GM12878 (cell line): Measurements from ENCODE around the gene SETD6. TPM values are rescaled to one million over a fixed set of nuclear protein-coding genes. Genes with fewer than 3 reads are reported as not detected.

Experiments
- ASH2L ChIP-seq: fragments of 300-600, 200-600 bp; sonication (generic); IDR thresholded peaks from 2 replicates; pipeline ENCODE4 v1.6.1; 2017; ENCODE audit warnings: low read depth, mild to moderate bottlenecking, borderline replicate concordance
- FOS ChIP-seq: IDR thresholded peaks from 3 replicates; pipeline ENCODE4 v1.6.1; 2011; ENCODE audit warnings: borderline replicate concordance; ENCODE audit not compliant: insufficient read length; ENCODE audit errors: extremely low read depth
- FOXM1 ChIP-seq: IDR thresholded peaks from 2 replicates; pipeline ENCODE4 v1.6.1; 2012; ENCODE audit warnings: low read depth, mild to moderate bottlenecking, inconsistent platforms, low read length, moderate library complexity
- JUNB ChIP-seq: IDR thresholded peaks from 2 replicates; pipeline ENCODE4 v1.6.1; 2016; ENCODE audit warnings: antibody characterized with exemption, mild to moderate bottlenecking
- MYC ChIP-seq: IDR thresholded peaks from 2 replicates; pipeline ENCODE4 v1.6.1; 2011; ENCODE audit warnings: mild to moderate bottlenecking, low read length, moderate library complexity, inconsistent platforms; ENCODE audit not compliant: insufficient read depth, insufficient replicate concordance, insufficient read length, severe bottlenecking
- NR2F1 ChIP-seq: fragments of 450-650 bp; conservative IDR thresholded peaks from 2 replicates; pipeline ENCODE4 v1.6.1; 2017; ENCODE audit warnings: mild to moderate bottlenecking
- PAX8 ChIP-seq: fragments of 450-650 bp; IDR thresholded peaks from 2 replicates; pipeline ENCODE4 v1.6.1; 2017; ENCODE audit warnings: mild to moderate bottlenecking, moderate library complexity
- POLR2AphosphoS2 ChIP-seq: IDR thresholded peaks from 2 replicates; pipeline ENCODE4 v1.6.1; 2011; ENCODE audit warnings: low read depth, mild to moderate bottlenecking, low read length, improper control_type of control experiment, moderate library complexity
- RBBP5 ChIP-seq: fragments of 200-600 bp; sonication (generic); conservative IDR thresholded peaks from 2 replicates; pipeline ENCODE4 v1.6.1; 2016
- RUNX3 ChIP-seq: IDR thresholded peaks from 2 replicates; pipeline ENCODE4 v1.6.1; 2012; ENCODE audit warnings: low read length, inconsistent platforms
- SIX5 ChIP-seq: IDR thresholded peaks from 2 replicates; pipeline ENCODE4 v1.6.1; 2011; ENCODE audit warnings: mild to moderate bottlenecking, low read depth, low read length, moderate library complexity; ENCODE audit not compliant: severe bottlenecking
- SREBF1 ChIP-seq: IDR thresholded peaks from 2 replicates; pipeline ENCODE4 v1.6.1; 2012; ENCODE audit warnings: mild to moderate bottlenecking, low read length
- TCF12 ChIP-seq: IDR thresholded peaks from 2 replicates; pipeline ENCODE4 v1.6.1; 2011; ENCODE audit warnings: low read depth, mild to moderate bottlenecking, low read length
- ZBED1 ChIP-seq: IDR thresholded peaks from 2 replicates; pipeline ENCODE4 v1.6.1; 2016; ENCODE audit warnings: borderline replicate concordance
- ZNF217 ChIP-seq: fragments of 450-650 bp; IDR thresholded peaks from 2 replicates; pipeline ENCODE4 v1.6.1; 2017; ENCODE audit warnings: antibody characterized with exemption, mild to moderate bottlenecking
- polyA plus RNA-seq, 11 experiments: library from polyadenylated mRNA; depleted of rRNA in 4 of 11; unstranded in 6 of 11; stranded (reverse) in 5 of 11; fragments of >200 nt; fragmentation: Nextera tagmentation in 4 of 11; fragmentation: Illumina TruSeq in 1 of 11; extraction: Ambion mirVana in 4 of 11; extraction: Trizol in 1 of 11; gene quantifications; 1 replicate in 1 of 11; 2 replicates in 10 of 11; pipeline versions ENCODE4 v1.2.1 to v1.2.3, GENCODE V29; 2011 to 2016; ENCODE audit warnings: inconsistent platforms in 2 of 11, missing spikeins in 2 of 11, low read depth in 1 of 11
- total RNA-seq, 4 experiments: library from RNA; depleted of rRNA in 3 of 4; stranded (reverse); fragments of >200 nt in 3 of 4; fragmentation: Illumina TruSeq in 1 of 4; extraction: Trizol in 1 of 4; gene quantifications; 2 replicates each; pipeline versions ENCODE4 v1.2.1 to v1.2.3, GENCODE V29; 2013 to 2021
- TF ChIP-seq, protein P1 (sequence below): fragments of 150-350 bp; IDR thresholded peaks from 2 replicates; pipeline ENCODE4 v1.6.1; 2016; ENCODE audit warnings: low read depth, low read length
- TF ChIP-seq, protein P2 (sequence below): fragments of 150-350 bp; IDR thresholded peaks from 2 replicates; pipeline ENCODE4 v1.6.1; 2014; ENCODE audit warnings: mild to moderate bottlenecking, low read depth, low read length
- TF ChIP-seq, protein P3 (sequence below): fragments of 450-650 bp; formaldehyde crosslinking; IDR thresholded peaks from 2 replicates; pipeline ENCODE4 v1.4.0; 2020; ENCODE audit warnings: mild to moderate bottlenecking, moderate library complexity
- TF ChIP-seq, protein P4 (sequence below): fragments of 450-650 bp; formaldehyde crosslinking; IDR thresholded peaks from 2 replicates; pipeline ENCODE4 v1.5.0; 2022; ENCODE audit warnings: mild to moderate bottlenecking, missing genetic modification characterization

Gene SETD6
- total and polyA plus RNA-seq, 10 of the 15 experiments (the other 5 are each of a cell fraction or from before 2014, with no cell fraction given) = 8.2 to 23.8 (median 16.2) TPM

DNA sequence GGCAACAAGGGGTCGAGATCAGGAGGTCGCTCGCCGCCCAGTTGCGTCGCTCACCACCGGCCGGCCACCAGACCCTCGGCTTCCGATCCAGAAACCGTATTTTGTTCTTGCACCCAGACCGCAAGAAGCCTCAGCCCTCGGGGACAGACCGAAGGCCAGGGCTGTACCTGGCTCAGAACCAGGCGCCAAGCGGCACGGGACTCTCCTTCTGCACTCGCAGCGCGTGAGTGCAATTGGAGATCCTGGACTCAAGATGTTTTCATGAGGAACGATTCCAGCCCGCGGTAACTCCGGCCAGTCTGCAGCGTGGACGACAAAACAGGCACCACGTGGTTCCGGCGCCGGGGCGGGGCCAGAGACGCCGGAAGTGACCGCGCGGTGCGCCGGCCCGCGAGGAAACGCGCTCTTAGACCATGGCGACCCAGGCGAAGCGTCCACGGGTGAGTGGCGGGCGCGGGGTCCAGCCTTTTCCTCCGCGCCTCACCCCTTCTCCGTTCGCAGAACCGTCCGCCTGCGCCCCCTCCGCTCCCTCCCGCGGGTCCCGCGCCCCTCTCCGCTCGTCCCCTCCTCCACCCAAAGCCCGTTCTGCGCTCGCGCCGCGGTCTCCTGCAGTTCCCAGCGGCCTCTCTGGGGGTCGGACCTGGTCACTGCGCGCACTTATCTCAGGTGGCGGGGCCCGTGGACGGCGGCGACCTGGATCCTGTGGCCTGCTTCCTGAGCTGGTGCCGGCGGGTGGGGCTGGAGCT is at the start of gene SETD6 (continued):
- TF ChIP-seq, protein P1, sequence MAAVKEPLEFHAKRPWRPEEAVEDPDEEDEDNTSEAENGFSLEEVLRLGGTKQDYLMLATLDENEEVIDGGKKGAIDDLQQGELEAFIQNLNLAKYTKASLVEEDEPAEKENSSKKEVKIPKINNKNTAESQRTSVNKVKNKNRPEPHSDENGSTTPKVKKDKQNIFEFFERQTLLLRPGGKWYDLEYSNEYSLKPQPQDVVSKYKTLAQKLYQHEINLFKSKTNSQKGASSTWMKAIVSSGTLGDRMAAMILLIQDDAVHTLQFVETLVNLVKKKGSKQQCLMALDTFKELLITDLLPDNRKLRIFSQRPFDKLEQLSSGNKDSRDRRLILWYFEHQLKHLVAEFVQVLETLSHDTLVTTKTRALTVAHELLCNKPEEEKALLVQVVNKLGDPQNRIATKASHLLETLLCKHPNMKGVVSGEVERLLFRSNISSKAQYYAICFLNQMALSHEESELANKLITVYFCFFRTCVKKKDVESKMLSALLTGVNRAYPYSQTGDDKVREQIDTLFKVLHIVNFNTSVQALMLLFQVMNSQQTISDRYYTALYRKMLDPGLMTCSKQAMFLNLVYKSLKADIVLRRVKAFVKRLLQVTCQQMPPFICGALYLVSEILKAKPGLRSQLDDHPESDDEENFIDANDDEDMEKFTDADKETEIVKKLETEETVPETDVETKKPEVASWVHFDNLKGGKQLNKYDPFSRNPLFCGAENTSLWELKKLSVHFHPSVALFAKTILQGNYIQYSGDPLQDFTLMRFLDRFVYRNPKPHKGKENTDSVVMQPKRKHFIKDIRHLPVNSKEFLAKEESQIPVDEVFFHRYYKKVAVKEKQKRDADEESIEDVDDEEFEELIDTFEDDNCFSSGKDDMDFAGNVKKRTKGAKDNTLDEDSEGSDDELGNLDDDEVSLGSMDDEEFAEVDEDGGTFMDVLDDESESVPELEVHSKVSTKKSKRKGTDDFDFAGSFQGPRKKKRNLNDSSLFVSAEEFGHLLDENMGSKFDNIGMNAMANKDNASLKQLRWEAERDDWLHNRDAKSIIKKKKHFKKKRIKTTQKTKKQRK = no peak
- TF ChIP-seq POLR2AphosphoS2 (peak; percentile 92), FOXM1 (no peak), NR2F1 (0 out of 2 replicates have a peak, but pooled peaks have one; percentile 36), SREBF1 (no peak), ZNF217 (no peak), RUNX3 (peak; percentile 70), PAX8 (no peak), RBBP5 (no peak), ZBED1 (no peak), TCF12 (no peak), FOS (no peak), MYC (peak; percentile 68), SIX5 (peak; percentile 10), ASH2L (no peak), JUNB (no peak)
- TF ChIP-seq, protein P2, sequence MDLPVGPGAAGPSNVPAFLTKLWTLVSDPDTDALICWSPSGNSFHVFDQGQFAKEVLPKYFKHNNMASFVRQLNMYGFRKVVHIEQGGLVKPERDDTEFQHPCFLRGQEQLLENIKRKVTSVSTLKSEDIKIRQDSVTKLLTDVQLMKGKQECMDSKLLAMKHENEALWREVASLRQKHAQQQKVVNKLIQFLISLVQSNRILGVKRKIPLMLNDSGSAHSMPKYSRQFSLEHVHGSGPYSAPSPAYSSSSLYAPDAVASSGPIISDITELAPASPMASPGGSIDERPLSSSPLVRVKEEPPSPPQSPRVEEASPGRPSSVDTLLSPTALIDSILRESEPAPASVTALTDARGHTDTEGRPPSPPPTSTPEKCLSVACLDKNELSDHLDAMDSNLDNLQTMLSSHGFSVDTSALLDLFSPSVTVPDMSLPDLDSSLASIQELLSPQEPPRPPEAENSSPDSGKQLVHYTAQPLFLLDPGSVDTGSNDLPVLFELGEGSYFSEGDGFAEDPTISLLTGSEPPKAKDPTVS = no peak
- TF ChIP-seq, protein P3, sequence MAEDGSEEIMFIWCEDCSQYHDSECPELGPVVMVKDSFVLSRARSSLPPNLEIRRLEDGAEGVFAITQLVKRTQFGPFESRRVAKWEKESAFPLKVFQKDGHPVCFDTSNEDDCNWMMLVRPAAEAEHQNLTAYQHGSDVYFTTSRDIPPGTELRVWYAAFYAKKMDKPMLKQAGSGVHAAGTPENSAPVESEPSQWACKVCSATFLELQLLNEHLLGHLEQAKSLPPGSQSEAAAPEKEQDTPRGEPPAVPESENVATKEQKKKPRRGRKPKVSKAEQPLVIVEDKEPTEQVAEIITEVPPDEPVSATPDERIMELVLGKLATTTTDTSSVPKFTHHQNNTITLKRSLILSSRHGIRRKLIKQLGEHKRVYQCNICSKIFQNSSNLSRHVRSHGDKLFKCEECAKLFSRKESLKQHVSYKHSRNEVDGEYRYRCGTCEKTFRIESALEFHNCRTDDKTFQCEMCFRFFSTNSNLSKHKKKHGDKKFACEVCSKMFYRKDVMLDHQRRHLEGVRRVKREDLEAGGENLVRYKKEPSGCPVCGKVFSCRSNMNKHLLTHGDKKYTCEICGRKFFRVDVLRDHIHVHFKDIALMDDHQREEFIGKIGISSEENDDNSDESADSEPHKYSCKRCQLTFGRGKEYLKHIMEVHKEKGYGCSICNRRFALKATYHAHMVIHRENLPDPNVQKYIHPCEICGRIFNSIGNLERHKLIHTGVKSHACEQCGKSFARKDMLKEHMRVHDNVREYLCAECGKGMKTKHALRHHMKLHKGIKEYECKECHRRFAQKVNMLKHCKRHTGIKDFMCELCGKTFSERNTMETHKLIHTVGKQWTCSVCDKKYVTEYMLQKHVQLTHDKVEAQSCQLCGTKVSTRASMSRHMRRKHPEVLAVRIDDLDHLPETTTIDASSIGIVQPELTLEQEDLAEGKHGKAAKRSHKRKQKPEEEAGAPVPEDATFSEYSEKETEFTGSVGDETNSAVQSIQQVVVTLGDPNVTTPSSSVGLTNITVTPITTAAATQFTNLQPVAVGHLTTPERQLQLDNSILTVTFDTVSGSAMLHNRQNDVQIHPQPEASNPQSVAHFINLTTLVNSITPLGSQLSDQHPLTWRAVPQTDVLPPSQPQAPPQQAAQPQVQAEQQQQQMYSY (CRISPR knock-in tag) = no peak
- TF ChIP-seq, protein P4, sequence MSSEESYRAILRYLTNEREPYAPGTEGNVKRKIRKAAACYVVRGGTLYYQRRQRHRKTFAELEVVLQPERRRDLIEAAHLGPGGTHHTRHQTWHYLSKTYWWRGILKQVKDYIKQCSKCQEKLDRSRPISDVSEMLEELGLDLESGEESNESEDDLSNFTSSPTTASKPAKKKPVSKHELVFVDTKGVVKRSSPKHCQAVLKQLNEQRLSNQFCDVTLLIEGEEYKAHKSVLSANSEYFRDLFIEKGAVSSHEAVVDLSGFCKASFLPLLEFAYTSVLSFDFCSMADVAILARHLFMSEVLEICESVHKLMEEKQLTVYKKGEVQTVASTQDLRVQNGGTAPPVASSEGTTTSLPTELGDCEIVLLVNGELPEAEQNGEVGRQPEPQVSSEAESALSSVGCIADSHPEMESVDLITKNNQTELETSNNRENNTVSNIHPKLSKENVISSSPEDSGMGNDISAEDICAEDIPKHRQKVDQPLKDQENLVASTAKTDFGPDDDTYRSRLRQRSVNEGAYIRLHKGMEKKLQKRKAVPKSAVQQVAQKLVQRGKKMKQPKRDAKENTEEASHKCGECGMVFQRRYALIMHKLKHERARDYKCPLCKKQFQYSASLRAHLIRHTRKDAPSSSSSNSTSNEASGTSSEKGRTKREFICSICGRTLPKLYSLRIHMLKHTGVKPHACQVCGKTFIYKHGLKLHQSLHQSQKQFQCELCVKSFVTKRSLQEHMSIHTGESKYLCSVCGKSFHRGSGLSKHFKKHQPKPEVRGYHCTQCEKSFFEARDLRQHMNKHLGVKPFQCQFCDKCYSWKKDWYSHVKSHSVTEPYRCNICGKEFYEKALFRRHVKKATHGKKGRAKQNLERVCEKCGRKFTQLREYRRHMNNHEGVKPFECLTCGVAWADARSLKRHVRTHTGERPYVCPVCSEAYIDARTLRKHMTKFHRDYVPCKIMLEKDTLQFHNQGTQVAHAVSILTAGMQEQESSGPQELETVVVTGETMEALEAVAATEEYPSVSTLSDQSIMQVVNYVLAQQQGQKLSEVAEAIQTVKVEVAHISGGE (CRISPR knock-in tag) = 0 out of 2 replicates have a peak, but pooled peaks have one; percentile 33
